Measurements from ENCODE around the gene RAPGEF1. TPM values are rescaled to one million over a fixed set of nuclear protein-coding genes. Genes with fewer than 3 reads are reported as not detected.

The RAPGEF1 gene
- total and polyA plus RNA-seq, 2 donors (not counting 1 experiment from before 2014, with no cell fraction given) = 33.3 to 42.8 TPM

GRCh38 chr9:131706608-131706970 lies 33.3 kb downstream of the RAPGEF1 start:
- no peak overlapping the region for H2AFZ ChIP-seq (ENCODE audit: low read length)
- no peaks in the 10 kb centered on the region for H4K20me1 ChIP-seq (ENCODE audit: control insufficient read depth, extremely low read depth, insufficient read depth, low read length)
- peaks cover 21% of the 10 kb centered on the region for H3K4me1 ChIP-seq (ENCODE audit: control insufficient read depth, extremely low read depth, insufficient read depth, low read length)
- H3K27me3 ChIP-seq (ENCODE audit: control insufficient read depth, insufficient read depth, low read length) = no peaks in the 10 kb centered on the region
- no peaks in the 10 kb centered on the region for H3K9me3 ChIP-seq (ENCODE audit: control insufficient read depth, insufficient read depth, low read depth, low read length)
- peaks cover 38% of the 10 kb centered on the region for H3K79me2 ChIP-seq (ENCODE audit: control insufficient read depth, insufficient read depth, low read length)
- H3K4me2 ChIP-seq (ENCODE audit: extremely low read depth, insufficient read depth, low read length) = no peak overlapping the region
- H3K9ac ChIP-seq (ENCODE audit: insufficient read depth, low read length) = no peak overlapping the region
- no peak for TF ChIP-seq EZH2 (IDR thresholded peaks at IDR 0.05; ENCODE audit: low read length, missing control alignments)
- TF ChIP-seq CTCF (conservative IDR thresholded peaks at IDR 0.05 in 1 of 2, IDR thresholded peaks at IDR 0.05 in 1 of 2; ENCODE audit: low read depth in 1 of 2, low read length in 2 of 2) = no peak
- no peak overlapping the region for H3K4me3 ChIP-seq (replicated peaks in 1 of 4; ENCODE audit: control extremely low read depth in 1 of 4, insufficient read depth in 1 of 4, low read depth in 3 of 4, low read length in 4 of 4)
- DNase-seq (ENCODE audit: low read depth in 2 of 2) = no peak
- H3K36me3 ChIP-seq (ENCODE audit: control insufficient read depth, insufficient read depth, low read length) = no peaks in the 10 kb centered on the region
- no peak overlapping the region for H3K27ac ChIP-seq (ENCODE audit: insufficient read depth, low read length)

- peaks cover 21% of the 10 kb centered on the region for H3K4me1 ChIP-seq (ENCODE audit: control insufficient read depth, extremely low read depth, insufficient read depth, low read length)
- DNase-seq (ENCODE audit: low read depth in 2 of 2) = no peak
- H3K4me2 ChIP-seq (ENCODE audit: extremely low read depth, insufficient read depth, low read length) = no peak overlapping the region
- H4K20me1 ChIP-seq (ENCODE audit: control insufficient read depth, extremely low read depth, insufficient read depth, low read length) = no peaks in the 10 kb centered on the region
- no peaks in the 10 kb centered on the region for H3K9me3 ChIP-seq (ENCODE audit: control insufficient read depth, insufficient read depth, low read depth, low read length)
- H3K79me2 ChIP-seq (ENCODE audit: control insufficient read depth, insufficient read depth, low read length) = peaks cover 34% of the 10 kb centered on the region
- H3K36me3 ChIP-seq (ENCODE audit: control insufficient read depth, insufficient read depth, low read length) = no peaks in the 10 kb centered on the region
- H3K9ac ChIP-seq (ENCODE audit: insufficient read depth, low read length) = no peak overlapping the region
- no peaks in the 10 kb centered on the region for H3K27me3 ChIP-seq (ENCODE audit: control insufficient read depth, insufficient read depth, low read length)
- no peak overlapping the region for H3K4me3 ChIP-seq (replicated peaks in 1 of 4; ENCODE audit: control extremely low read depth in 1 of 4, insufficient read depth in 1 of 4, low read depth in 3 of 4, low read length in 4 of 4)
- no peak overlapping the region for H2AFZ ChIP-seq (ENCODE audit: low read length)
- no peak overlapping the region for H3K27ac ChIP-seq (ENCODE audit: insufficient read depth, low read length)
- TF ChIP-seq CTCF (conservative IDR thresholded peaks at IDR 0.05 in 1 of 2, IDR thresholded peaks at IDR 0.05 in 1 of 2; ENCODE audit: low read depth in 1 of 2, low read length in 2 of 2) = no peak
- no peak for TF ChIP-seq EZH2 (IDR thresholded peaks at IDR 0.05; ENCODE audit: low read length, missing control alignments)
These were observed 34.9 kb downstream of the RAPGEF1 start for GRCh38 chr9:131704988-131705387.

- no peaks in the 10 kb centered on the region for H3K9me3 ChIP-seq (ENCODE audit: control insufficient read depth, insufficient read depth, low read depth, low read length)
- H3K4me2 ChIP-seq (ENCODE audit: extremely low read depth, insufficient read depth, low read length) = no peak overlapping the region
- no peak overlapping the region for H3K27ac ChIP-seq (ENCODE audit: insufficient read depth, low read length)
- no peak for DNase-seq (ENCODE audit: low read depth in 2 of 2)
- TF ChIP-seq EZH2 (IDR thresholded peaks at IDR 0.05; ENCODE audit: low read length, missing control alignments) (no peak), CTCF (conservative IDR thresholded peaks at IDR 0.05 in 1 of 2, IDR thresholded peaks at IDR 0.05 in 1 of 2; ENCODE audit: low read depth in 1 of 2, low read length in 2 of 2) (no peak)
- no peaks in the 10 kb centered on the region for H4K20me1 ChIP-seq (ENCODE audit: control insufficient read depth, extremely low read depth, insufficient read depth, low read length)
- peaks cover 18% of the 10 kb centered on the region for H3K4me1 ChIP-seq (ENCODE audit: control insufficient read depth, extremely low read depth, insufficient read depth, low read length)
- H3K4me3 ChIP-seq (replicated peaks in 1 of 4; ENCODE audit: control extremely low read depth in 1 of 4, insufficient read depth in 1 of 4, low read depth in 3 of 4, low read length in 4 of 4) = no peak overlapping the region
- H3K36me3 ChIP-seq (ENCODE audit: control insufficient read depth, insufficient read depth, low read length) = no peaks in the 10 kb centered on the region
- peaks cover 34% of the 10 kb centered on the region for H3K79me2 ChIP-seq (ENCODE audit: control insufficient read depth, insufficient read depth, low read length)
- H3K27me3 ChIP-seq (ENCODE audit: control insufficient read depth, insufficient read depth, low read length) = no peaks in the 10 kb centered on the region
- H2AFZ ChIP-seq (ENCODE audit: low read length) = no peak overlapping the region
- no peak overlapping the region for H3K9ac ChIP-seq (ENCODE audit: insufficient read depth, low read length)
These were observed 35.5 kb downstream of the RAPGEF1 start for GRCh38 chr9:131704141-131704983.

All from fibroblast of lung (primary cell).